Measurements from ENCODE around the gene ITPKB.

The ITPKB gene

GRCh38 chr1:226680653-226681052 lies 58.4 kb downstream of the ITPKB start:
- Histone ChIP-seq H3K27ac (ENCODE audit: low read depth, low read length, poor library complexity, severe bottlenecking) (peak overlapping the region; percentile 100), H3F3A (ENCODE audit: insufficient read depth, low read length) (peaks cover 2% of the 10 kb centered on the region; the same call in 1 of the 2 replicates), H3K27me3 (ENCODE audit: insufficient read depth, low read length) (no peaks in the 10 kb centered on the region), H3K4me2 (ENCODE audit: low read length) (peak overlapping the region; percentile 90), H3K36me3 (ENCODE audit: insufficient read depth, low read length) (peaks cover 4% of the 10 kb centered on the region; the same call in 1 of the 2 replicates), H3K4me3 (ENCODE audit: low read depth, low read length, poor library complexity, severe bottlenecking) (peak overlapping the region; percentile 40), H3K79me2 (ENCODE audit: insufficient read depth, low read length) (no peaks in the 10 kb centered on the region), H2AFZ (ENCODE audit: low read length) (no peak overlapping the region), H3K9me2 (ENCODE audit: low read depth, low read length) (no peaks in the 10 kb centered on the region), H3K9me3 (ENCODE audit: low read length) (no peaks in the 10 kb centered on the region), H3K4me1 (ENCODE audit: insufficient read depth, low read length, severe bottlenecking) (no peaks in the 10 kb centered on the region), H3K9ac (ENCODE audit: low read length) (peak overlapping the region; percentile 57), H4K20me1 (ENCODE audit: insufficient read depth, low read length) (no peaks in the 10 kb centered on the region)
- no peak for TF ChIP-seq EZH2 (IDR thresholded peaks at IDR 0.05; ENCODE audit: borderline replicate concordance, low read length)
- no peak for TF ChIP-seq CTCF (IDR thresholded peaks at IDR 0.05; ENCODE audit: low read length)

DNA sequence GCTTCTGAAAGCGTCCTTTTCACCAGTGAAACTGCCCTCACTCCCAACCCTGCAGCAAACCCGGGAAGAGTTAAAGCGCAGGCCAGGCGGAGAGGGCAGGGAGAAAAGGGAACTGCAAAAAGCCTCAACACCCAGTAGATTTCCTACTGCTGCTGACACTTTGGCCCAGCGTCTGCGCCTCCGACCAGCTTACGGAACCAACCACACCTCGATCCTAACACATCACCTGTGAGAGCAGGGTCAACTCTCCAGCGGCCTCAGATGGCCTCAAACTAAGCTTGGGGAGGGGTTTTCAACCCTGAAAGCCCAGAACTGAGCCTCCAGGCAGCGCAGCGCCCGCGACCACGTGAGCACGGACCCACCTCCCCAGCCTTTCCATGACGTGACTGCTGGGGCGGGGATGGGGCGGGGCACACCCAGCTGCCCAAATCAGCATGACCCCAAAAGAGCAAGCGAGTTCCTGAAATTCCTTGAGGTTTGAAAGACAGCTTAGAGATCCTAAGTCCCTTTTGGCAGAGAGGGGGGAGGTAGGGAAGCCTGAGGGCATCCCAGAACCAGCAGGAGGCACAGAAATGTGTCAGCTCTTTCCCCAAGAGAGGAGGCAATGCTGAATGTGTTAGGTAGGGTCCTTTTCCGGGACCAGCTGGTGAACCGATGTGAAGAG lies 59.1 kb downstream of the ITPKB start:
- Histone ChIP-seq H3K4me1 (ENCODE audit: insufficient read depth, low read length, severe bottlenecking) (no peaks in the 10 kb centered on the region), H3K27ac (ENCODE audit: low read depth, low read length, poor library complexity, severe bottlenecking) (peak overlapping the region; percentile 100), H3K27me3 (ENCODE audit: insufficient read depth, low read length) (no peaks in the 10 kb centered on the region), H3K9me2 (ENCODE audit: low read depth, low read length) (no peaks in the 10 kb centered on the region), H2AFZ (ENCODE audit: low read length) (no peak overlapping the region), H3K4me3 (ENCODE audit: low read depth, low read length, poor library complexity, severe bottlenecking) (peak overlapping the region; percentile 40), H3K9me3 (ENCODE audit: low read length) (no peaks in the 10 kb centered on the region), H3F3A (ENCODE audit: insufficient read depth, low read length) (peaks cover 8% of the 10 kb centered on the region; the same call in 1 of the 2 replicates), H3K36me3 (ENCODE audit: insufficient read depth, low read length) (peaks cover 4% of the 10 kb centered on the region; the same call in 1 of the 2 replicates), H3K9ac (ENCODE audit: low read length) (peak overlapping the region; percentile 57), H3K4me2 (ENCODE audit: low read length) (peak overlapping the region; percentile 90), H4K20me1 (ENCODE audit: insufficient read depth, low read length) (no peaks in the 10 kb centered on the region), H3K79me2 (ENCODE audit: insufficient read depth, low read length) (no peaks in the 10 kb centered on the region)
- TF ChIP-seq EZH2 (IDR thresholded peaks at IDR 0.05; ENCODE audit: borderline replicate concordance, low read length) (no peak), CTCF (IDR thresholded peaks at IDR 0.05; ENCODE audit: low read length) (no peak)

DNA sequence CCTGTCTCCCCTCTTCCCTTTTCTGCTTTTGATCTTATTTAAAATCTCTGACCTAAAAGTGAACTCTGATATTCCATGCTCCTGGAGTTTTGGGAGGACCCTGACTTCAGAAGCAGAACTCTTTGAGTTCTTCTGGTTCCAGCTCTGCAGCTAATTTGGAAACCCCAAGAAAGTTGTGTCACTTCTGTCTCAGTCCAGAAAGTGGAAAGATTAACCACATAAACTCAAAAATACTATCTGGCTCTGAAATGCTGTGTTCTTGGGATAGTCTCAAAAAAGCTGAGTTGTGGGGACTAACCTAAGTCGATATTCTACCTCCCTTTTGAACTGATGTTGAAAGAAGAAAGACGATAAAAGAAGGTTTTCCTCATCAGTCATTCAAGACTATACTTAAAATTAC lies 59.8 kb downstream of the ITPKB start:
- H2AFZ ChIP-seq (ENCODE audit: low read length) = no peak overlapping the region
- TF ChIP-seq CTCF (IDR thresholded peaks at IDR 0.05; ENCODE audit: low read length) (no peak), EZH2 (IDR thresholded peaks at IDR 0.05; ENCODE audit: borderline replicate concordance, low read length) (no peak)
- peaks cover 8% of the 10 kb centered on the region; the same call in 1 of the 2 replicates for H3F3A ChIP-seq (ENCODE audit: insufficient read depth, low read length)
- peak overlapping the region; percentile 90 for H3K4me2 ChIP-seq (ENCODE audit: low read length)
- H3K36me3 ChIP-seq (ENCODE audit: insufficient read depth, low read length) = peaks cover 4% of the 10 kb centered on the region; the same call in 1 of the 2 replicates
- H3K79me2 ChIP-seq (ENCODE audit: insufficient read depth, low read length) = no peaks in the 10 kb centered on the region
- H3K4me1 ChIP-seq (ENCODE audit: insufficient read depth, low read length, severe bottlenecking) = no peaks in the 10 kb centered on the region
- no peaks in the 10 kb centered on the region for H3K9me2 ChIP-seq (ENCODE audit: low read depth, low read length)
- peak overlapping the region; percentile 100 for H3K27ac ChIP-seq (ENCODE audit: low read depth, low read length, poor library complexity, severe bottlenecking)
- peak overlapping the region; percentile 57 for H3K9ac ChIP-seq (ENCODE audit: low read length)
- no peaks in the 10 kb centered on the region for H3K27me3 ChIP-seq (ENCODE audit: insufficient read depth, low read length)
- peak overlapping the region; percentile 40 for H3K4me3 ChIP-seq (ENCODE audit: low read depth, low read length, poor library complexity, severe bottlenecking)
- H4K20me1 ChIP-seq (ENCODE audit: insufficient read depth, low read length) = no peaks in the 10 kb centered on the region
- H3K9me3 ChIP-seq (ENCODE audit: low read length) = no peaks in the 10 kb centered on the region
